CD4-positive, alpha-beta T cell (primary cell): ENCODE results near the gene HP. TPM values are rescaled to one million over a fixed set of nuclear protein-coding genes. Genes with fewer than 3 reads are reported as not detected.

Experiments
- ATAC-seq: fragments of 200-7000 bp; cut with Tn5 transposase; one replicate; pipeline ENCODE4 v1.10.0; 2022; ENCODE audit warnings: mild to moderate bottlenecking; ENCODE audit not compliant: poor library complexity
- CTCF ChIA-PET: fragments of 350-600 bp; sonication (Branson Sonifier 250); formaldehyde crosslinking; loops from one replicate; lab custom pipeline; 2021; ENCODE audit warnings: antibody characterized with exemption, inconsistent platforms; lab: Charles Lee
- POLR2A ChIA-PET: fragments of 350-600 bp; sonication (Branson Sonifier 250); formaldehyde crosslinking; loops from one replicate; lab custom pipeline; 2021; ENCODE audit warnings: antibody characterized with exemption, inconsistent platforms; lab: Charles Lee
- DNase-seq, 14 experiments: peaks; one replicate each; pipeline ENCODE4 v3.0.0-alpha.2; 2013 to 2020; ENCODE audit warnings: mixed read lengths in 2 of 14
- H3K27ac ChIP-seq, 2 donors: one replicate each; pipeline versions ENCODE4 v1.5.1 to v1.7.0; 2013; ENCODE audit warnings: low read length in 2 of 2, low read depth in 1 of 2, mild to moderate bottlenecking in 1 of 2
- H3K27me3 ChIP-seq, 2 experiments: 1 replicate in 1 of 2; 2 replicates in 1 of 2; pipeline versions ENCODE4 v1.6.1 to v1.7.0; 2013; ENCODE audit warnings: low read length in 2 of 2, control low read depth in 1 of 2, mild to moderate bottlenecking in 1 of 2, moderate library complexity in 1 of 2; ENCODE audit not compliant: insufficient read depth in 2 of 2, control insufficient read depth in 1 of 2
- H3K36me3 ChIP-seq: one replicate; pipeline ENCODE4 v1.6.1; 2013; ENCODE audit warnings: low read length, control low read depth; ENCODE audit not compliant: insufficient read depth
- H3K4me1 ChIP-seq: one replicate; pipeline ENCODE4 v1.6.1; 2013; ENCODE audit warnings: low read length, control low read depth; ENCODE audit not compliant: insufficient read depth
- H3K4me3 ChIP-seq: one replicate; pipeline ENCODE4 v1.5.1; 2013; ENCODE audit warnings: mild to moderate bottlenecking, low read length, moderate library complexity
- H3K9me3 ChIP-seq, 2 experiments: 1 replicate in 1 of 2; 2 replicates in 1 of 2; pipeline versions ENCODE4 v1.6.1 to v1.7.0; 2013; ENCODE audit warnings: low read length in 2 of 2, mild to moderate bottlenecking in 2 of 2, control low read depth in 1 of 2, moderate library complexity in 1 of 2; ENCODE audit not compliant: control insufficient read depth in 1 of 2, insufficient read depth in 1 of 2
- H3K27ac Mint-ChIP-seq: one replicate; pipeline ENCODE4 v1.8.0; 2020; ENCODE audit warnings: mixed read lengths
- H3K27me3 Mint-ChIP-seq: one replicate; pipeline ENCODE4 v1.8.0; 2021; ENCODE audit warnings: mixed read lengths
- H3K36me3 Mint-ChIP-seq: one replicate; pipeline ENCODE4 v1.8.0; 2021; ENCODE audit warnings: low read depth, mixed read lengths
- H3K4me1 Mint-ChIP-seq: one replicate; pipeline ENCODE4 v1.8.0; 2021; ENCODE audit warnings: low read depth, mixed read lengths
- H3K4me3 Mint-ChIP-seq: one replicate; pipeline ENCODE4 v1.8.0; 2020; ENCODE audit warnings: mild to moderate bottlenecking, mixed read lengths
- H3K9me3 Mint-ChIP-seq: one replicate; pipeline ENCODE4 v1.8.0; 2020; ENCODE audit warnings: mixed read lengths
- CTCF ChIP-seq: fragments of 200-600 bp; IDR thresholded peaks from one replicate; pipeline ENCODE4 v1.8.0; 2022; ENCODE audit warnings: antibody characterized with exemption, mild to moderate bottlenecking
- intact Hi-C, 2 experiments: fragments of 100-400 bp; cut with DNase I in 1 of 2; cut with micrococcal nuclease in 1 of 2; formaldehyde crosslinking; loops; one replicate each; pipeline versions ENCODE4 v1.15.1 to v1.9.0; 2023 to 2025; cut with DNase I, micrococcal nuclease
- total RNA-seq, 174 experiments: library from RNA in 2 of 174; stranded (reverse) in 2 of 174; gene quantifications; one replicate each; pipeline ENCODE4 v1.2.3 and lab custom pipeline; 2021 to 2026

The HP gene
- total RNA-seq, 2 experiments from 2014 or later: not detected

DNA sequence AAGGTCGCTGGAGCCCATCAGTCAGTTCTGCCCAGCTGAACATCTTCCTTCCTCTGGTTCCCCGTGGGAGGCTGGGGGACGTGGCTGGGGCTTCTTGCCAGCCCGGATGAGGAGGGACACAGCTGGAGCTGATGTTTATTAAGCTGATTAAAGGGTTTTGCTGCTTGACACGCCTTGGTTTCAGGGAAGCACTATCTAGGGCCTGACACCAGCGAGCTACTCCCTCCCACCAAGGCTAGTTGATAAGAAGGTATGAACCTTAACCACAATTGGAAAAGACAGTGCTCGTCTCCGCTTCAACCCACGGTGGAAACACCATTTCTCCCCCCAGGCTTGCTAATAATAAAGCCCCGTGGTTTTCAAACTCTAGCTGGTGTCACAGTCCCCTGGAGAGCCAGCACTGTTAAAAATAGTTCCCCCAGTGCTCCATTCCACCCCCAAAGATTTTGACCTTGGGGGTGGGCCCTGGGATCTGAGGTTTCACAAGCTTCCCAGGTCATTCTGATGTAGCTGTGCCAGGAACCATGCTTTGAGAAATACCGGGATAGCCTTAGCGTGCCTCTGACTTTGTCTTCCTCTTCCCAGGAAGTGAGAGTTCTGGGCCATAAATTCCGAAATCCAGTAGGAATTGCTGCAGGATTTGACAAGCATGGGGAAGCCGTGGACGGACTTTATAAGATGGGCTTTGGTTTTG lies 40.3 kb upstream of the HP start:
- ChIA-PET POLR2A (no interaction called here), CTCF (no interaction called here)
- intact Hi-C loops: loop anchor here in 1 of 2 experiments (5.0 to 10.0 kb wide), 2 partner anchors 127 to 651 kb away; no protein-coding TSS in a partner anchor
- no peak for DNase-seq
- H3K36me3 Mint-ChIP-seq: peaks cover 58% of the 10 kb centered on the region
- no peaks in the 10 kb centered on the region for H3K27me3 Mint-ChIP-seq
- TF ChIP-seq CTCF: no peak
- no peak overlapping the region for H3K4me3 Mint-ChIP-seq
- H3K27ac Mint-ChIP-seq: no peak overlapping the region
- Histone ChIP-seq H3K4me1 (peaks cover 16% of the 10 kb centered on the region), H3K27me3 (no peaks in the 10 kb centered on the region), H3K9me3 (no peaks in the 10 kb centered on the region), H3K4me3 (no peak overlapping the region), H3K27ac (no peak overlapping the region), H3K36me3 (peaks cover 31% of the 10 kb centered on the region)
- no peaks in the 10 kb centered on the region for H3K9me3 Mint-ChIP-seq
- no peak for ATAC-seq
- H3K4me1 Mint-ChIP-seq: peaks cover 6% of the 10 kb centered on the region

- CTCF ChIA-PET: no interaction called here
- H3K36me3 ChIP-seq: peaks cover 31% of the 10 kb centered on the region
- H3K4me3 ChIP-seq: no peak overlapping the region
- no peak for ATAC-seq
- peaks cover 64% of the 10 kb centered on the region for H3K36me3 Mint-ChIP-seq
- no peaks in the 10 kb centered on the region for H3K9me3 Mint-ChIP-seq
- no peak for DNase-seq
- H3K27me3 Mint-ChIP-seq: no peaks in the 10 kb centered on the region
- no peaks in the 10 kb centered on the region for H3K9me3 ChIP-seq
- peaks cover 10% of the 10 kb centered on the region for H3K4me1 ChIP-seq
- no peak overlapping the region for H3K4me3 Mint-ChIP-seq
- intact Hi-C loops: loop anchor here in 1 of 2 experiments (5.0 to 10.0 kb wide), 2 partner anchors 127 to 650 kb away; no protein-coding TSS in a partner anchor
- peaks cover 6% of the 10 kb centered on the region for H3K4me1 Mint-ChIP-seq
- H3K27ac Mint-ChIP-seq: no peak overlapping the region
- no peaks in the 10 kb centered on the region for H3K27me3 ChIP-seq
- H3K27ac ChIP-seq: no peak overlapping the region
- POLR2A ChIA-PET: no interaction called here
- no peak for TF ChIP-seq CTCF
These were observed 39.6 kb upstream of the HP start for GRCh38 chr16:72014675-72015074.

DNA sequence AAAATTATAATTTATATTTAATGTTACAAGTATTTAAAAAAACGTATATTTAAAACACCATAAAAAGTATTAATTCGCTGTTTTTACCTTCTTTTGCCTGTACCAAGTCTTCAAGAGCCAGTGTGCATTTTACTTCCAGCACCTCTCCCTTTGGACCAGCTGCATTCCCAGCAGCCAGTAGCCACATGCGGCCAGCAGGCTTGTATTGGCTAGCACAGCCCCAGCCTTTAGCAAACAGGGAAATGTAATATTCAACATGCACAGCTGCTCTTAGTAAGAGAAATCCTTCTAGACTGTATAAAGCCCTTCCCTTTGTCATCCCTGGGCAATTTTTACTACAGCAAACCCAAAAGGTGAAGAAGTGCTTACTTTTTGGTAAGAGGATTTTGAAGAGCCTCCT lies 39.2 kb upstream of the HP start:
- H3K27ac Mint-ChIP-seq: no peak overlapping the region
- ChIA-PET POLR2A (no interaction called here), CTCF (no interaction called here)
- Histone ChIP-seq H3K36me3 (peaks cover 31% of the 10 kb centered on the region), H3K4me3 (no peak overlapping the region), H3K9me3 (no peaks in the 10 kb centered on the region), H3K27ac (no peak overlapping the region), H3K4me1 (peaks cover 7% of the 10 kb centered on the region), H3K27me3 (no peaks in the 10 kb centered on the region)
- ATAC-seq: no peak
- H3K4me3 Mint-ChIP-seq: no peak overlapping the region
- H3K27me3 Mint-ChIP-seq: no peaks in the 10 kb centered on the region
- no peaks in the 10 kb centered on the region for H3K9me3 Mint-ChIP-seq
- peaks cover 4% of the 10 kb centered on the region for H3K4me1 Mint-ChIP-seq
- DNase-seq: no peak
- intact Hi-C loops: loop anchor here in 1 of 2 experiments (10.0 kb wide), 1 partner anchor 650 kb away; no protein-coding TSS in a partner anchor
- TF ChIP-seq CTCF: no peak
- peaks cover 64% of the 10 kb centered on the region for H3K36me3 Mint-ChIP-seq
